Loucy (cell line): ENCODE measurements around the gene RBM14.

Experiments
- H2AFZ ChIP-seq: fragments of 200-600 bp; sonication (generic); 2 replicates; pipeline ENCODE4 v1.6.0; 2016; ENCODE audit warnings: antibody characterized with exemption, mild to moderate bottlenecking, low read length, moderate library complexity
- H3F3A ChIP-seq: fragments of 200-600 bp; 2 replicates; pipeline ENCODE4 v1.6.0; 2016; ENCODE audit warnings: antibody characterized with exemption, low read depth, mild to moderate bottlenecking
- H3K27me3 ChIP-seq: fragments of 200-600 bp; sonication (generic); 2 replicates; pipeline ENCODE4 v1.6.1; 2014; ENCODE audit warnings: low read length, mild to moderate bottlenecking; ENCODE audit not compliant: insufficient read depth, poor library complexity, severe bottlenecking
- H3K36me3 ChIP-seq: fragments of 200-600 bp; sonication (generic); 2 replicates; pipeline ENCODE4 v1.6.1; 2016; ENCODE audit warnings: low read length; ENCODE audit not compliant: insufficient read depth
- H3K4me1 ChIP-seq: fragments of 200-600 bp; sonication (generic); 2 replicates; pipeline ENCODE4 v1.5.1; 2014; ENCODE audit warnings: low read length, mild to moderate bottlenecking; ENCODE audit not compliant: insufficient read depth, poor library complexity, severe bottlenecking
- H3K4me2 ChIP-seq: fragments of 200-600 bp; sonication (generic); 2 replicates; pipeline ENCODE4 v1.6.0; 2014; ENCODE audit warnings: antibody characterized with exemption, low read length, low read depth, mild to moderate bottlenecking; ENCODE audit not compliant: poor library complexity, severe bottlenecking
- H3K4me3 ChIP-seq: fragments of 200-600 bp; sonication (generic); 2 replicates; pipeline ENCODE4 v1.5.1; 2014; ENCODE audit warnings: low read length, mild to moderate bottlenecking, mixed read lengths; ENCODE audit not compliant: poor library complexity, severe bottlenecking
- H3K79me2 ChIP-seq: fragments of 200-600 bp; sonication (generic); 2 replicates; pipeline ENCODE4 v1.6.1; 2014; ENCODE audit warnings: low read length; ENCODE audit not compliant: insufficient read depth
- H3K9ac ChIP-seq: fragments of 200-600 bp; sonication (generic); 2 replicates; pipeline ENCODE4 v1.6.0; 2014; ENCODE audit warnings: mild to moderate bottlenecking, low read depth, low read length, moderate library complexity; ENCODE audit not compliant: poor library complexity, severe bottlenecking
- H3K9me2 ChIP-seq: fragments of 200-600 bp; sonication (generic); replicated peaks from 2 replicates; pipeline ENCODE4 v1.6.1; 2016; ENCODE audit warnings: low read depth, low read length, mixed read lengths
- H3K9me3 ChIP-seq: fragments of 200-600 bp; sonication (generic); 2 replicates; pipeline ENCODE4 v1.6.1; 2014; ENCODE audit warnings: mild to moderate bottlenecking, antibody characterized with exemption, low read length, low read depth; ENCODE audit not compliant: insufficient read depth
- H4K20me1 ChIP-seq: fragments of 200-600 bp; sonication (generic); 2 replicates; pipeline ENCODE4 v1.6.0; 2014; ENCODE audit warnings: antibody characterized with exemption, low read length, mild to moderate bottlenecking; ENCODE audit not compliant: insufficient read depth, poor library complexity, severe bottlenecking
- EZH2phosphoT487 ChIP-seq: fragments of 200-600 bp; IDR thresholded peaks from 2 replicates; pipeline ENCODE4 v1.6.1; 2018; ENCODE audit warnings: antibody characterized with exemption, mild to moderate bottlenecking, moderate library complexity, borderline replicate concordance
- TF ChIP-seq, protein P1 (sequence below): fragments of 200-600 bp; sonication (generic); conservative IDR thresholded peaks from 2 replicates; pipeline ENCODE4 v1.5.1; 2014; ENCODE audit warnings: mild to moderate bottlenecking, antibody characterized with exemption, low read length

The RBM14 gene

DNA sequence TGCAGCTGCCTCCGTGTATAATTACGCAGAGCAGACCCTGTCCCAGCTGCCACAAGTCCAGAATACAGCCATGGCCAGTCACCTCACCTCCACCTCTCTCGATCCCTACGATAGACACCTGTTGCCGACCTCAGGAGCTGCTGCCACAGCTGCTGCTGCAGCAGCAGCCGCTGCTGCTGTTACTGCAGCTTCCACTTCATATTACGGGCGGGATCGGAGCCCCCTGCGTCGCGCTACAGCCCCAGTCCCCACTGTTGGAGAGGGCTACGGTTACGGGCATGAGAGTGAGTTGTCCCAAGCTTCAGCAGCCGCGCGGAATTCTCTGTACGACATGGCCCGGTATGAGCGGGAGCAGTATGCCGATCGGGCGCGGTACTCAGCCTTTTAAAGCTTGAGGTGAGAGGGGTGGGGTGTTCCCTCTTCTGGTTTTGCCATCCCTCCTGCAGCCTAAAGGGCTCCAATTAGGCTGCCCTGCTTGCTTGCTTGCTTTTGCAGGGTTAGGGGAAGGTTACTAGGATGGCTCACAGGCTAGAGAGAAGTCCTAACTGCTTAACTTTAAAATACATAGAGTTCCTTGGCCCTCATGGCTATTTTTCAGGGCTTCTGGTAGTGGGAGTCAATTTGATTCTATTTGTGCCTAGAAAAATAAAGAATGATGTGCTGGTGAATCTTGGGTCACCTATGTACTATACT lies 27.5 kb downstream of the RBM14 start:
- Histone ChIP-seq H3K9me2 (no peaks in the 10 kb centered on the region), H2AFZ (no peak overlapping the region), H3K9ac (no peak overlapping the region), H3F3A (no peaks in the 10 kb centered on the region), H3K9me3 (no peaks in the 10 kb centered on the region), H3K79me2 (peaks cover 100% of the 10 kb centered on the region), H3K4me1 (peaks cover 61% of the 10 kb centered on the region), H3K4me2 (peak overlapping the region; percentile 77), H4K20me1 (peaks cover 99% of the 10 kb centered on the region), H3K27me3 (no peaks in the 10 kb centered on the region), H3K36me3 (peaks cover 86% of the 10 kb centered on the region), H3K4me3 (peak overlapping the region; percentile 89)
- TF ChIP-seq, protein P1, sequence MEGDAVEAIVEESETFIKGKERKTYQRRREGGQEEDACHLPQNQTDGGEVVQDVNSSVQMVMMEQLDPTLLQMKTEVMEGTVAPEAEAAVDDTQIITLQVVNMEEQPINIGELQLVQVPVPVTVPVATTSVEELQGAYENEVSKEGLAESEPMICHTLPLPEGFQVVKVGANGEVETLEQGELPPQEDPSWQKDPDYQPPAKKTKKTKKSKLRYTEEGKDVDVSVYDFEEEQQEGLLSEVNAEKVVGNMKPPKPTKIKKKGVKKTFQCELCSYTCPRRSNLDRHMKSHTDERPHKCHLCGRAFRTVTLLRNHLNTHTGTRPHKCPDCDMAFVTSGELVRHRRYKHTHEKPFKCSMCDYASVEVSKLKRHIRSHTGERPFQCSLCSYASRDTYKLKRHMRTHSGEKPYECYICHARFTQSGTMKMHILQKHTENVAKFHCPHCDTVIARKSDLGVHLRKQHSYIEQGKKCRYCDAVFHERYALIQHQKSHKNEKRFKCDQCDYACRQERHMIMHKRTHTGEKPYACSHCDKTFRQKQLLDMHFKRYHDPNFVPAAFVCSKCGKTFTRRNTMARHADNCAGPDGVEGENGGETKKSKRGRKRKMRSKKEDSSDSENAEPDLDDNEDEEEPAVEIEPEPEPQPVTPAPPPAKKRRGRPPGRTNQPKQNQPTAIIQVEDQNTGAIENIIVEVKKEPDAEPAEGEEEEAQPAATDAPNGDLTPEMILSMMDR, result no peak
- TF ChIP-seq EZH2phosphoT487, result no peak

DNA sequence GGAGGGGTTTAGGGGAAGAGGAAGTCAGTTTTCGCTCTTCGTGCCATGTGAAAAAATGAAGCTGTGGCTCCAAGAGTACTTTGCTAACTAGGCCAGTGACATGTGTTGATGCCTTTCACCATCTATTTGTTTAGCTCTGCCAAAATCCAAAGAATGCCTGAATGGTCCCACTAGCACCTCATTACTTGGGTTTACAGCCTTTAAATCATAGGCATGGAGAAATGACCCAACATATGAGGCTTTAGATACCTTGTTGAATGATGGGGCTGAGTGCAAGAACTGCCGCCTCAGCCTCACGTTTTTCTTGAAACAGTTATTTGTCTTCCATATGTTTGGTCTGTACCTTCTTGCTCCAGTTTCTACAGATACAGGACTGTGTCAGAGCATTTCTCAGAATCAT lies 30.4 kb downstream of the RBM14 start:
- no peaks in the 10 kb centered on the region for H3F3A ChIP-seq
- H2AFZ ChIP-seq, result no peak overlapping the region
- no peak overlapping the region for H3K9ac ChIP-seq
- H3K27me3 ChIP-seq, result no peaks in the 10 kb centered on the region
- no peak for TF ChIP-seq EZH2phosphoT487
- TF ChIP-seq, protein P1, result no peak
- H3K9me2 ChIP-seq, result no peaks in the 10 kb centered on the region
- H3K79me2 ChIP-seq, result peaks cover 95% of the 10 kb centered on the region
- peaks cover 85% of the 10 kb centered on the region for H3K36me3 ChIP-seq
- H3K9me3 ChIP-seq, result no peaks in the 10 kb centered on the region
- H3K4me1 ChIP-seq, result peaks cover 42% of the 10 kb centered on the region
- H3K4me2 ChIP-seq, result peak overlapping the region; percentile 77
- H4K20me1 ChIP-seq, result peaks cover 89% of the 10 kb centered on the region
- H3K4me3 ChIP-seq, result no peak overlapping the region

DNA sequence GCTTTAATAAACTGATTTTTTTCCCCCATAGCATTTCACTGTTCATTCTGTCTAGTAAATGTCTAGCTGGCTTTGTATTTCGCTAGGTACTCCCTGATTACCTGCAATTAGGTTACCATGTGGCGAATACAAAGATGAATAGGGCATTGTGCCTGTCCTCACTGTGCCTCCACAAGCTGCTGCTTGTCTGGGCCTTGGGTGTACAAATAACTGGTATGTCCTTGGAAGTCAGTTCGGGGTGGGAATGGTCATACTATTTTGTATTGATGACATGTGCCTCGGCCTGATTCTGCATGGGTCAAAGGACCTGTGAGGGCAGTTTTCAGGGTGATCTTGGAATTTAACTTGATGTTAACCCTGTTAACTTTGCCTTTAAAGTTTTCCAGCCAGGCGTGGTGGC lies 33.5 kb downstream of the RBM14 start:
- TF ChIP-seq, protein P1, result no peak
- TF ChIP-seq EZH2phosphoT487, result no peak
- Histone ChIP-seq H3K9me2 (no peaks in the 10 kb centered on the region), H3K9ac (no peak overlapping the region), H3K79me2 (peaks cover 91% of the 10 kb centered on the region), H2AFZ (no peak overlapping the region), H3K4me2 (no peak overlapping the region), H4K20me1 (peaks cover 64% of the 10 kb centered on the region), H3K27me3 (no peaks in the 10 kb centered on the region), H3K9me3 (no peaks in the 10 kb centered on the region), H3K4me1 (peaks cover 14% of the 10 kb centered on the region), H3K36me3 (peaks cover 60% of the 10 kb centered on the region), H3K4me3 (no peak overlapping the region), H3F3A (no peaks in the 10 kb centered on the region)
